ENCODE results near the gene DENND4C.
"Not testable (repeated sequence)": the region's sequence is repeated elsewhere in the genome, so short reads cannot be mapped to it uniquely, and the experiment has no call there.

Gene DENND4C

GRCh38 chr9:19230355-19231125 is at the start of gene DENND4C:
TSS of gene DENND4C (plus strand) at chr9:19230693. CDS start at chr9:19276175, 45,482 bp downstream.
- peak; percentile 96 for DNase-seq (ENCODE audit: low read depth, low spot score)

GRCh38 chr9:19180991-19181390 is 49.5 kb upstream of the DENND4C start:
- no peak for DNase-seq (ENCODE audit: low read depth, low spot score)

GRCh38 chr9:19181561-19181960 is 48.9 kb upstream of the DENND4C start:
- no peak for DNase-seq (ENCODE audit: low read depth, low spot score)

DNA sequence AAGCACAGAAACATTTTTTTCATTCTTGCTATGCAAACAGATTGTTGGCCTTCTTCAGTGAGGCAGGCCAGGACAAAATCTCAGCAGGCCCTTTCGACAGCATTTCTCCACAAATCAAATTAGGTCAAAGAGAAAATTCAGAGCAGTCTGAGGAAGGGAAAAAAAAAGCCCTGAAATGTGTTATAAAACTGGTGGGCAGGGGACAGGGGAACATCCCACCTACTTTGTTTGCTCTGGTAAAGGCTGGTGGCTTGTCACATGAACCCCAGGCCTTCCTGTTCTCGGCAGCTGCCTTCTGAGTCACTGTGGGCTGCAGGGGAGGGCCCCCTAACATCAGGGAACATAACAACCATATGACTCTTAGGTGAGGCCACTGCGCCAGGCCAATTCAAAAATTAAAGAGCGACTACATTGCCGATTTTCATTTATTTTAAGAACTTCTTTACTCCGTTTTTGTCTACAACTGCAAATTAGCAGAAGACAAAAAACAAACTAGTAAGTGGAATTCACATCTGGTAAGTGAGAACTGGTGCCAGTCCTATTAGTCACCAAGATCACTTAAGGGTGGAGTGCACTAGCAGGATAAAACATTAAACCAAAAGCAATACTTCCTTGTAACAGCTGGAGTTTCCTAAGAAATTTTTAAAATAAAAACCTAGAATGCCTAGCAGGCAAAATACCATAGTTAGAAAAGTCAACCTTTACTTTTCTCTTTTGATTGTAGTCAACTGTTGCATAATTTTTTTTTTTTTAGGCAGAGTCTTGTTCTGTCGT is 46.2 kb upstream of the DENND4C start:
- peak; percentile 52 for DNase-seq (ENCODE audit: low read depth, low spot score)

- DNase-seq (ENCODE audit: low read depth, low spot score), result no peak
Observed at GRCh38 chr9:19185191-19185590, 45.3 kb upstream of the DENND4C start.

- DNase-seq (ENCODE audit: low read depth, low spot score), result no peak
Observed at GRCh38 chr9:19186232-19186631, 44.3 kb upstream of the DENND4C start.

DNA sequence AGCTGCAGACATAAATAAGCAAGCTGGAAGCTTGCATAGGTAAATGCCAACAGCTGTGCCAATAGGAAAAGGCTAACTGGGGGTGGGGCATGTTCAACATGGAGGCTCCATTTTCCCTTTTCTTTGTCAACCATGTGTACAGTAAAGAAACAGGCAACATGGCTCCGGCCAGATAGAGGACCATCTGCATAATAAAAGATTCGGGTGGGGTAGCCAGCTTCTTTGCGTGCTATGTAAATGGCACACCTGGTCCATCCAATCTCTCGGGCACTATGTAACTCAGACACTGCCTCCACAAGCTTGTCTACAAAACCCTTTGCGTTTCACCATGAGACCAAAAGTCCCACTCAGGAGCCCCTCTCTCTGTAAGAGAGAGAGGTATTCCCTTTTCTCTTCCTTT is 41.7 kb upstream of the DENND4C start:
- DNase-seq (ENCODE audit: low read depth, low spot score), result peak; percentile 29

DNA sequence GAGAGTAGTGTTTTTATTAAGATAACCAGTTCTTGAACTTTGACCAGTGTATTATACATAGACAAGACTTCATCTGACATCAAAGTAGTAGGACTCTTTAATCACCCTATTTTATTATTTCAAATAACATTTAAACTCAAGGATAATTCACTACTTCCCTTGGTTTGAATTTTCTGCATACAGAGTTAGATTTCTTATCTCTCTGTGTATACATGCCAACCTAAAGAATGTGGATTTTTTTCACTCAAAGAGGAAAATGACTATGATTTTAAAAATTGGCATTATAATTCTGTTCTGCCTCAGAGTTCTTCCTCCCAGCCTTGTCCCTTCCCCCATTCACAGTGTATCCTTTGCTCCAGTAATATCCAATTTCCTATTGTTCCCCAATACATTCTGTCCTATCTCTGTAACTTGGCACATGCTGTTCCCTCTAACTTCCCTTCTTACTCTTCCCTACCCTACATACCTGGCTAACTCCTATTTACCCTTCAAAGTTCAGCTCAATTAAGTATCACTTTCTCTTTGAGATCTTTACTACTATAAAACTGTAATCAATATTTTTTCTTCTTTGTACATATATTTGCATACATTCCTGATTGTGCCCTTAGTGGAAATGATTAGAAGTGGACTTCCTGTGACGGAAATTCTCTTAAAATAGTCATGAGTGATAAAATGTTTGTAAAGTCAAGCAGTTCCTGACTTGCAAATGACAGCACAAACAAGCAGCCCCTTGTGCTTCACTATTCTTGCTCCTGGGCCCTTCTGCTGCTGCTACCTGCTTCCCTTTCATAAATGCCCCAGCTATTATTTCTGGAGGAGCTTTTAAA is 38.1 kb upstream of the DENND4C start:
- DNase-seq (ENCODE audit: low read depth, low spot score), result no peak

DNA sequence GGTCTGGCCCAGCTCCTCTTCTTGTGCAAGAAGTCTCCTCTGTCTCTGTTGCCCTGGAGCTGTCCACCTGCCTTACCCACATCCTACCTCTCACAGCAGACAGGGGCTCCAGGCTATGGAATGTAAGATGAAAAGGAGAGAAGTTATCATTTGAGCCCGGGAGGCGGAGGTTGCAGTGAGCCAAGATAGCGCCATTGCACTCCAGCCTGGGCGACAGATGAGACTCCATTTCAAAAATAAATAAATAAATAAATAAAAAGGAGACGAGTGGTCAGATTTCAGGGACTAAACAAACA is 37.5 kb upstream of the DENND4C start:
- peak; percentile 69 for DNase-seq (ENCODE audit: low read depth, low spot score)

GRCh38 chr9:19193358-19193973 is 37.0 kb upstream of the DENND4C start:
- DNase-seq (ENCODE audit: low read depth, low spot score), result not testable (repeated sequence)

GRCh38 chr9:19198406-19198805 is 32.1 kb upstream of the DENND4C start:
- DNase-seq (ENCODE audit: low read depth, low spot score), result no peak

GRCh38 chr9:19199012-19199411 is 31.5 kb upstream of the DENND4C start:
- no peak for DNase-seq (ENCODE audit: low read depth, low spot score)

DNA sequence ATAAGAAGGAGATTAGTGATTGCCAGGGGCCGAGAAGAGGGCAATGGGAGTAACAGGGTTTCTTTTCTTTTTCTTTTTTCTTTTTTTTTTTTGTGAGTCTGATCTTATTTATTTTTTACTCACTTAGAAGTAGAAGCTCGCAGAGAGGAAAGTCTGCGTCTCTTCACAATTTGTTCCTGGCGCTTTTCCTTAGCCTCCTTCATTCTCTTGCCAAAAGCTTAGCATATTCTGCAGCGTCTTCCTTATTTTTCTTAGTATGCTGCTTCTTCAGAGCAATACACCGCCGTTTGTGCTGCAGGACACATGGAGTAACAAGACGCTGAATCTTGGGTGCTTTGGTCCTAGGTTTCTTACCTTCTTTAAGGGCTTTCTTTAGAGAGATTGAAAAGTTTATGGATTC is 30.3 kb upstream of the DENND4C start:
- DNase-seq (ENCODE audit: low read depth, low spot score), result no peak

GRCh38 chr9:19201899-19202891 is 28.3 kb upstream of the DENND4C start:
- DNase-seq (ENCODE audit: low read depth, low spot score), result peak; percentile 93

DNA sequence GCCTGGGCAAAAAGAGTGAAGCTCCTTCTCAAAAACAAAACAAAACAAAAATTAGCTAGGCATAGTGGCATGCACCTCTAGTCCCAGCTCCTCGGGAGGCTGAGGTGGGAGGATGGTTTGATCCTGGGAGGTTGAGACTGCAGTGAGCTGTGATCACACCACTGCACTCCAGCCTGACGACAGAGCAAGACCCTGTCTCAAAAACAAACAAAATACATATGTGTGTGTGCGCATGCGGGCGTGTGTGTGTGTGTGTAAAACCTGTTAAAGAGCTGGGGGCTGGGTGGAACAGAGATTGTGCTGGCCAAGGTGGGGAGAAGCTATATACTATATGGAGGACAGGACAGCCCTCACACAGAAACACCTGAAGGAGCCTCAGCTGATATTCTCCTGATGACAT is 27.4 kb upstream of the DENND4C start:
- DNase-seq (ENCODE audit: low read depth, low spot score), result no peak

- no peak for DNase-seq (ENCODE audit: low read depth, low spot score)
Observed at GRCh38 chr9:19208653-19209052, 21.8 kb upstream of the DENND4C start.

DNA sequence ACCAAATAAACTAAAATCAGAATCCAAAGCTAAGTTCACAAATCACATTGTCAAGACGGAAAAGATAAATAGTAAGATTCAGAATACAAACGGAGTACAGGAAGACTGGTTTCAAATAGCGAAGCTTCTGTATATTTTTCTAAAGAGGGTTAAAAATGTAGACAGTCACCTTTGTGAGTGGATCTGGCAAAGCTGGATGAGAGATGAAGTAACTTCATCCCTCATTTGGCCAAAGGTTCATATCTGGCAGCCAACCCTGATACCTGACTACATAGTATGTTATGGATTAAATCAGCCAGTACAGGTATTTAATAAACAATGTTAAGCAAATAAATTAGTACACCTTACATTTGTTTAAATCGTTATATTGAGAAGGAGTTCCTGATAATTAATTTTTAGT is 21.3 kb upstream of the DENND4C start:
- DNase-seq (ENCODE audit: low read depth, low spot score), result no peak

GRCh38 chr9:19213823-19214222 is 16.7 kb upstream of the DENND4C start:
- DNase-seq (ENCODE audit: low read depth, low spot score), result no peak

DNA sequence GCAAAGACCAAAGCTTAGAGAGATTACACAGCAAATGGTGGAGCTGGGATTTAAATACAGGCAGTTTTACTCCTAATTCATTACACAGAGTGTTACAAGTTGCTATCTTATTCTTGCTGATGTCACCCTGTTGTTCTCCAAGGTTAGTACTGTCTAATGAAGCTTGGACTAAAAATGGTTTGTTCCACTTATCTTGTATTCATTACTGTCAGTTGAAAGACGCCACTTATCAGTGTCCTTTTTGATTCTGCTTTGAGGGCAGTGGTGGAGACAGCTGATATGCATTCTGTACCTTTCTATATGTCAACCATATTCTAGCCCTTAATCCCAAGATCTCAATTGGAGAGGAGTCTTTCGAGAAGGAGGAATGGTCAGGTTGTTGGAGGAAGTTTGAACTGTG is 14.0 kb upstream of the DENND4C start:
- DNase-seq (ENCODE audit: low read depth, low spot score), result no peak

DNA sequence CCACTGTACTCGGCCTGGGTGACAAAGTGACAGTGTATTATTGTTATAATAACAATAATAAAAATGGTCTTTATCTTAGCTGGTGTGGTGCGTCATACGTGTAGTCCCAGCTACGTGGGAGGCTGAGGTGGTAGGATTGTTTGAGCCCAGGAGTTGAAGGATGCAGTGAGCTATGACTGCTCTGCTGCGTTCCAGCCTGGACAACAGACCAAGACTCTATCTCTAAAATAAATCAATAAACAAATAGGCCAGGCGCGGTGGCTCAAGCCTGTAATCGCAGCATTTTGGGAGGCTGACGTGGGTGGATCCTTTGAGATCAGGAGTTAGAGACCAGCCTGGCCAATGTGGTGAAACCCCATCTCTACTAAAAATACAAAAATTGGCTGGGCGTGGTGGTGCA is 9.2 kb upstream of the DENND4C start:
- DNase-seq (ENCODE audit: low read depth, low spot score), result no peak

GRCh38 chr9:19223724-19224123 is 6.8 kb upstream of the DENND4C start:
- no peak for DNase-seq (ENCODE audit: low read depth, low spot score)
